Right lobe of liver (tissue), 4 donors: ENCODE measurements around the gene TICAM2.

Source experiments
- POLR2A ChIP-seq: fragments of 450-650 bp; IDR thresholded peaks from one replicate; pipeline ENCODE4 v1.6.1; 2017; ENCODE audit warnings: antibody characterized with exemption, mild to moderate bottlenecking
- TF ChIP-seq, protein P1 (sequence below), 4 donors: fragments of 200-600 bp in 3 of 4; fragments of 450-650 bp in 1 of 4; IDR thresholded peaks; one replicate each; pipeline versions ENCODE4 v1.5.1 to v1.8.0; 2016 to 2022; ENCODE audit warnings: antibody characterized with exemption in 4 of 4, mild to moderate bottlenecking in 2 of 4
- donor health status: DM: no; HTN: no; CAD: no.
- donor health status: DM: no; HTN: no; CAD: no.
- donor health status: DM: no; HTN: yes; CAD: no.

DNA sequence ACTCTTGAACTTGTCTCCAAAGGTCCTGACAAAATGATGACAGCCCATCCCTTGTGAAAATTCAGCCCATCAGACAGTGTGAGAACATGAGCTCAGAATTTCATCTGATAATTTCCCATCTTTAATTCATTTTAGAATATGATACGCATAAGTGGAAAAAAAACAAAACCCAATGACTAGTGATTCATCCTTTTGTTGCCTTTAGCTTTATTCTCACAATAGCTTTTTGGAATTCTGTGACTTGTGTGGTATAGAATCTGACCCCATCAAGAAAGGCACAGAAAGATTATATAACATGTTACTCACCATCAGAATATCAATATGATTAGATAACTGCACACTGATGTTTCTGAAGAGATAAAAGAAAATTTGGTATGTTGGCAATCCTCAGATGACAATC lies 39.7 kb upstream of the TICAM2 start:
- TF ChIP-seq, protein P1, sequence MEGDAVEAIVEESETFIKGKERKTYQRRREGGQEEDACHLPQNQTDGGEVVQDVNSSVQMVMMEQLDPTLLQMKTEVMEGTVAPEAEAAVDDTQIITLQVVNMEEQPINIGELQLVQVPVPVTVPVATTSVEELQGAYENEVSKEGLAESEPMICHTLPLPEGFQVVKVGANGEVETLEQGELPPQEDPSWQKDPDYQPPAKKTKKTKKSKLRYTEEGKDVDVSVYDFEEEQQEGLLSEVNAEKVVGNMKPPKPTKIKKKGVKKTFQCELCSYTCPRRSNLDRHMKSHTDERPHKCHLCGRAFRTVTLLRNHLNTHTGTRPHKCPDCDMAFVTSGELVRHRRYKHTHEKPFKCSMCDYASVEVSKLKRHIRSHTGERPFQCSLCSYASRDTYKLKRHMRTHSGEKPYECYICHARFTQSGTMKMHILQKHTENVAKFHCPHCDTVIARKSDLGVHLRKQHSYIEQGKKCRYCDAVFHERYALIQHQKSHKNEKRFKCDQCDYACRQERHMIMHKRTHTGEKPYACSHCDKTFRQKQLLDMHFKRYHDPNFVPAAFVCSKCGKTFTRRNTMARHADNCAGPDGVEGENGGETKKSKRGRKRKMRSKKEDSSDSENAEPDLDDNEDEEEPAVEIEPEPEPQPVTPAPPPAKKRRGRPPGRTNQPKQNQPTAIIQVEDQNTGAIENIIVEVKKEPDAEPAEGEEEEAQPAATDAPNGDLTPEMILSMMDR (IDR thresholded peaks at IDR 0.05), result no peak
- no peak for TF ChIP-seq POLR2A
